GM18526 (cell line): Measurements from ENCODE around the gene CDHR3.

Source experiments
- POLR2A ChIP-seq: IDR thresholded peaks from 3 replicates; pipeline ENCODE4 v1.6.1; 2011; ENCODE audit not compliant: insufficient read length; ENCODE audit errors: extremely low read depth

CDHR3 gene

GRCh38 chr7:106057962-106058927 lies 95.2 kb downstream of the CDHR3 start:
- TF ChIP-seq POLR2A: peak; percentile 0

- no peak for TF ChIP-seq POLR2A
Observed at GRCh38 chr7:106058928-106059324, 95.9 kb downstream of the CDHR3 start.

GRCh38 chr7:106059556-106059955 lies 96.5 kb downstream of the CDHR3 start:
- TF ChIP-seq POLR2A: no peak

GRCh38 chr7:106060394-106060920 lies 97.4 kb downstream of the CDHR3 start:
- TF ChIP-seq POLR2A: no peak

- TF ChIP-seq POLR2A: no peak
Observed at GRCh38 chr7:106061301-106061979, 98.4 kb downstream of the CDHR3 start.

GRCh38 chr7:106062006-106062405 lies 98.9 kb downstream of the CDHR3 start:
- no peak for TF ChIP-seq POLR2A

- TF ChIP-seq POLR2A: no peak
Observed at GRCh38 chr7:106062521-106062931, 99.5 kb downstream of the CDHR3 start.

- TF ChIP-seq POLR2A: no peak
Observed at GRCh38 chr7:106063024-106063423, 100.0 kb downstream of the CDHR3 start.

- TF ChIP-seq POLR2A: no peak
Observed at GRCh38 chr7:106063692-106064091, 100.6 kb downstream of the CDHR3 start.

- TF ChIP-seq POLR2A: no peak
Observed at GRCh38 chr7:106064316-106064715, 101.3 kb downstream of the CDHR3 start.

- no peak for TF ChIP-seq POLR2A
Observed at GRCh38 chr7:106064771-106065574, 101.9 kb downstream of the CDHR3 start.

GRCh38 chr7:106065575-106066500 lies 102.8 kb downstream of the CDHR3 start:
- no peak for TF ChIP-seq POLR2A

- no peak for TF ChIP-seq POLR2A
Observed at GRCh38 chr7:106067678-106068077, 104.6 kb downstream of the CDHR3 start.

- TF ChIP-seq POLR2A: no peak
Observed at GRCh38 chr7:106068538-106068961, 105.5 kb downstream of the CDHR3 start.

- TF ChIP-seq POLR2A: no peak
Observed at GRCh38 chr7:106068986-106069385, 105.9 kb downstream of the CDHR3 start.
